Adrenal gland (tissue), 12 donors: ENCODE measurements around the gene TBL1XR1. TPM values are rescaled to one million over a fixed set of nuclear protein-coding genes. Genes with fewer than 3 reads are reported as not detected.
"Not testable (repeated sequence)": the region's sequence is repeated elsewhere in the genome, so short reads cannot be mapped to it uniquely, and the experiment has no call there.

ENCODE experiments used
- DNase-seq, 7 donors: peaks; one replicate each; pipeline ENCODE4 v3.0.0-alpha.2; 2019 to 2020
- H3K27ac ChIP-seq, 5 donors: fragments of 200-600 bp; sonication (generic) in 4 of 5; 1 replicate in 3 of 5; 2 replicates in 2 of 5; pipeline versions ENCODE4 v1.5.1 to v1.8.0; 2016 to 2020; ENCODE audit warnings: mild to moderate bottlenecking in 1 of 5
- H3K27me3 ChIP-seq: fragments of 200-600 bp; 2 replicates; pipeline ENCODE4 v1.8.0; 2021
- H3K36me3 ChIP-seq, 2 donors: fragments of 200-600 bp; replicated peaks in 1 of 2; 1 replicate in 1 of 2; 2 replicates in 1 of 2; pipeline versions ENCODE4 v1.5.1 to v1.8.0; 2018 to 2022
- H3K4me1 ChIP-seq, 2 donors: fragments of 200-600 bp; replicated peaks in 1 of 2; 1 replicate in 1 of 2; 2 replicates in 1 of 2; pipeline versions ENCODE4 v1.5.1 to v1.8.0; 2018 to 2021
- H3K4me3 ChIP-seq, 4 donors: fragments of 200-600 bp; sonication (generic) in 3 of 4; one replicate each; pipeline ENCODE4 v1.5.1; 2016 to 2018
- H3K9me3 ChIP-seq, 3 donors: fragments of 200-600 bp; sonication (generic) in 1 of 3; replicated peaks in 1 of 3; 1 replicate in 2 of 3; 2 replicates in 1 of 3; pipeline versions ENCODE4 v1.5.1 to v1.8.0; 2016 to 2021
- CTCF ChIP-seq, 6 experiments: fragments of 450-650 bp in 4 of 6; fragments of 200-600 bp in 2 of 6; sonication (generic) in 1 of 6; IDR thresholded peaks; 1 replicate in 5 of 6; 2 replicates in 1 of 6; pipeline versions ENCODE4 v1.5.1 to v1.8.0; 2016 to 2021; ENCODE audit warnings: antibody characterized with exemption in 6 of 6, mild to moderate bottlenecking in 2 of 6, moderate library complexity in 1 of 6
- POLR2A ChIP-seq, 2 donors: fragments of 450-650 bp; IDR thresholded peaks; one replicate each; pipeline ENCODE4 v1.6.1; 2017; ENCODE audit warnings: antibody characterized with exemption in 2 of 2, mild to moderate bottlenecking in 2 of 2, moderate library complexity in 1 of 2
- WGBS, 4 donors: extraction: QIAGEN DNeasy Blood & Tissue Kit in 2 of 4; methylation state at CpG; one replicate each; pipeline versions ENCODE4 v1.1.5 to v1.1.7; 2013 to 2017; 5-methylcytosine and 5-hydroxymethylcytosine counted together
- intact Hi-C, 2 donors: fragments of 100-400 bp; cut with DNase I; formaldehyde crosslinking; loops; one replicate each; pipeline versions ENCODE4 v1.14.1 to v1.15.0; 2022 to 2023
- polyA plus RNA-seq, 3 donors: library from polyadenylated mRNA; stranded (reverse); fragments of 200-250 nt in 2 of 3; fragments of 350-450 nt in 1 of 3; fragmentation: Illumina TruSeq in 1 of 3; extraction: RNeasy Lipid Tissue Mini Kit (QIAGEN cat#74804) in 1 of 3; gene quantifications; one replicate each; pipeline ENCODE4 v1.2.3, GENCODE V29; 2013 to 2014
- total RNA-seq, 9 donors: library from RNA; depleted of rRNA in 4 of 9; stranded (reverse); fragments of >200 nt in 4 of 9; fragments of 120-200 nt in 1 of 9; fragmentation: NEBNext Ultra II Directional in 1 of 9; extraction: Animal tissue kit (Norgen Biotek cat#: 25700) in 1 of 9; gene quantifications; one replicate each; pipeline versions ENCODE4 v1.1.0 to v1.2.4, GENCODE V29; 2013 to 2023
- donor health status: healthy with polysubstance abuse.
- donor health status: Bipolar disorder and iron deficiency.
- donor health status: DM: yes; HTN: yes; CAD: no.
- donor health status: DM: no; HTN: no; CAD: no.
- donor health status: DM: no; HTN: no; CAD: no.
- donor health status: DM: yes; HTN: yes; CAD: no.

Gene TBL1XR1
- total and polyA plus RNA-seq, 12 donors = 17.5 to 258 (median 93.6) TPM

GRCh38 chr3:177015881-177016280 is 181.4 kb downstream of the TBL1XR1 start:
- Histone ChIP-seq H3K4me3 (no peak overlapping the region), H3K27me3 (no peaks in the 10 kb centered on the region), H3K27ac (no peak overlapping the region), H3K4me1 (no peaks in the 10 kb centered on the region), H3K36me3 (no peaks in the 10 kb centered on the region), H3K9me3 (no peaks in the 10 kb centered on the region)
- DNase-seq = no peak
- intact Hi-C loops = no loop called here
- TF ChIP-seq CTCF (IDR thresholded peaks at IDR 0.05) (no peak), POLR2A (IDR thresholded peaks at IDR 0.05) (no peak)
- 95 to 99% (median 97%) methylated on average over 6 of the region's 6 CpGs for WGBS, 4 donors

GRCh38 chr3:177013681-177014280 is 183.5 kb downstream of the TBL1XR1 start:
- no peaks in the 10 kb centered on the region for H3K27me3 ChIP-seq
- 92 to 94% (median 93%) methylated on average over 8 of the region's 8 CpGs for WGBS, 4 donors
- no peaks in the 10 kb centered on the region for H3K4me1 ChIP-seq
- TF ChIP-seq CTCF (IDR thresholded peaks at IDR 0.05) (no peak), POLR2A (IDR thresholded peaks at IDR 0.05) (no peak)
- DNase-seq = no peak
- no peak overlapping the region for H3K4me3 ChIP-seq
- intact Hi-C loops = no loop called here
- no peak overlapping the region for H3K27ac ChIP-seq
- H3K36me3 ChIP-seq = no peaks in the 10 kb centered on the region
- H3K9me3 ChIP-seq = no peaks in the 10 kb centered on the region

GRCh38 chr3:177005718-177006405 is 191.4 kb downstream of the TBL1XR1 start:
- Histone ChIP-seq H3K27ac (no peak overlapping the region), H3K27me3 (no peaks in the 10 kb centered on the region), H3K4me3 (no peak overlapping the region), H3K9me3 (peaks cover 0 to 15% (median 0%) of the 10 kb centered on the region in 3 donors), H3K36me3 (no peaks in the 10 kb centered on the region), H3K4me1 (no peaks in the 10 kb centered on the region)
- TF ChIP-seq POLR2A (IDR thresholded peaks at IDR 0.05) = no peak
- TF ChIP-seq CTCF (IDR thresholded peaks at IDR 0.05) = no peak
- intact Hi-C loops = no loop called here
- no peak for DNase-seq

GRCh38 chr3:177000159-177000558 is 197.1 kb downstream of the TBL1XR1 start:
- DNase-seq, intact Hi-C loops, H3K36me3 ChIP-seq, H3K27ac ChIP-seq, H3K27me3 ChIP-seq, H3K9me3 ChIP-seq, H3K4me3 ChIP-seq, H3K4me1 ChIP-seq: not testable (repeated sequence)
- 96 to 100% (median 97%) methylated on average over 2 of the region's 2 CpGs for WGBS, 4 donors

GRCh38 chr3:176995946-176996345 is 201.3 kb downstream of the TBL1XR1 start:
- no peak overlapping the region for H3K4me3 ChIP-seq
- no peaks in the 10 kb centered on the region for H3K36me3 ChIP-seq
- H3K4me1 ChIP-seq = no peaks in the 10 kb centered on the region
- DNase-seq = no peak
- H3K27me3 ChIP-seq = no peaks in the 10 kb centered on the region
- intact Hi-C loops = no loop called here
- TF ChIP-seq CTCF (IDR thresholded peaks at IDR 0.05) (no peak), POLR2A (IDR thresholded peaks at IDR 0.05) (no peak)
- 79 to 89% (median 86%) methylated on average over 2 of the region's 2 CpGs for WGBS, 4 donors
- H3K27ac ChIP-seq = no peak overlapping the region
- no peaks in the 10 kb centered on the region for H3K9me3 ChIP-seq
